Measurements from ENCODE around the gene TPH1. TPM values are rescaled to one million over a fixed set of nuclear protein-coding genes. Genes with fewer than 3 reads are reported as not detected.

Gene TPH1
- total and polyA plus RNA-seq, 2 donors, result 0.24 to 0.75 TPM

- Histone ChIP-seq H3K9me3 (ENCODE audit: control insufficient read depth in 2 of 2, insufficient read depth in 1 of 2, low read length in 1 of 2) (no peaks in the 10 kb centered on the region), H3K4me1 (ENCODE audit: control insufficient read depth in 2 of 2, insufficient read depth in 2 of 2, low read length in 2 of 2) (no peaks in the 10 kb centered on the region), H3K36me3 (ENCODE audit: control insufficient read depth in 2 of 2, insufficient read depth in 2 of 2, low read length in 1 of 2) (peaks cover 0 to 7% of the 10 kb centered on the region in 2 donors), H3K4me3 (ENCODE audit: low read length in 2 of 2) (no peak overlapping the region), H3K27me3 (ENCODE audit: control insufficient read depth in 2 of 2, insufficient read depth in 1 of 2, low read length in 1 of 2) (no peaks in the 10 kb centered on the region), H3K27ac (ENCODE audit: low read depth in 1 of 2, low read length in 1 of 2) (no peak overlapping the region)
- DNase-seq (ENCODE audit: low read depth in 6 of 9, low spot score in 9 of 9), result no peak
- 96% methylated on average over 4 of the region's 4 CpGs for WGBS
Observed at GRCh38 chr11:18071098-18071705, 25.1 kb upstream of the TPH1 start.

GRCh38 chr11:18067372-18067771, 21.3 kb upstream of the TPH1 start:
- Histone ChIP-seq H3K4me1 (ENCODE audit: control insufficient read depth in 2 of 2, insufficient read depth in 2 of 2, low read length in 2 of 2) (no peaks in the 10 kb centered on the region), H3K9me3 (ENCODE audit: control insufficient read depth in 2 of 2, insufficient read depth in 1 of 2, low read length in 1 of 2) (peaks cover 0 to 1% of the 10 kb centered on the region in 2 donors), H3K36me3 (ENCODE audit: control insufficient read depth in 2 of 2, insufficient read depth in 2 of 2, low read length in 1 of 2) (no peaks in the 10 kb centered on the region), H3K4me3 (ENCODE audit: low read length in 2 of 2) (no peak overlapping the region), H3K27me3 (ENCODE audit: control insufficient read depth in 2 of 2, insufficient read depth in 1 of 2, low read length in 1 of 2) (no peaks in the 10 kb centered on the region), H3K27ac (ENCODE audit: low read depth in 1 of 2, low read length in 1 of 2) (no peak overlapping the region)
- no peak for DNase-seq (ENCODE audit: low read depth in 6 of 9, low spot score in 9 of 9)
- WGBS, result 98% methylated on average over 2 of the region's 2 CpGs

- DNase-seq (ENCODE audit: low read depth in 6 of 9, low spot score in 9 of 9), result no peak
- Histone ChIP-seq H3K4me1 (ENCODE audit: control insufficient read depth in 2 of 2, insufficient read depth in 2 of 2, low read length in 2 of 2) (no peaks in the 10 kb centered on the region), H3K4me3 (ENCODE audit: low read length in 2 of 2) (no peak overlapping the region), H3K27ac (ENCODE audit: low read depth in 1 of 2, low read length in 1 of 2) (no peak overlapping the region), H3K27me3 (ENCODE audit: control insufficient read depth in 2 of 2, insufficient read depth in 1 of 2, low read length in 1 of 2) (no peaks in the 10 kb centered on the region), H3K9me3 (ENCODE audit: control insufficient read depth in 2 of 2, insufficient read depth in 1 of 2, low read length in 1 of 2) (peaks cover 0 to 1% of the 10 kb centered on the region in 2 donors), H3K36me3 (ENCODE audit: control insufficient read depth in 2 of 2, insufficient read depth in 2 of 2, low read length in 1 of 2) (no peaks in the 10 kb centered on the region)
- 97% methylated on average over 2 of the region's 2 CpGs for WGBS
Observed at GRCh38 chr11:18066626-18067025, 20.6 kb upstream of the TPH1 start.

GRCh38 chr11:18065572-18065971, 19.5 kb upstream of the TPH1 start:
- Histone ChIP-seq H3K4me3 (ENCODE audit: low read length in 2 of 2) (no peak overlapping the region), H3K36me3 (ENCODE audit: control insufficient read depth in 2 of 2, insufficient read depth in 2 of 2, low read length in 1 of 2) (no peaks in the 10 kb centered on the region), H3K27ac (ENCODE audit: low read depth in 1 of 2, low read length in 1 of 2) (no peak overlapping the region), H3K9me3 (ENCODE audit: control insufficient read depth in 2 of 2, insufficient read depth in 1 of 2, low read length in 1 of 2) (peaks cover 0 to 1% of the 10 kb centered on the region in 2 donors), H3K4me1 (ENCODE audit: control insufficient read depth in 2 of 2, insufficient read depth in 2 of 2, low read length in 2 of 2) (no peaks in the 10 kb centered on the region), H3K27me3 (ENCODE audit: control insufficient read depth in 2 of 2, insufficient read depth in 1 of 2, low read length in 1 of 2) (no peaks in the 10 kb centered on the region)
- WGBS, result 80% methylated on average over 8 of the region's 8 CpGs
- peak in 1 of 9 donors; percentile 16 for DNase-seq (ENCODE audit: low read depth in 6 of 9, low spot score in 9 of 9)

- WGBS, result 96% methylated on average over 7 of the region's 7 CpGs
- H3K27ac ChIP-seq (ENCODE audit: low read depth in 1 of 2, low read length in 1 of 2), result no peak overlapping the region
- DNase-seq (ENCODE audit: low read depth in 6 of 9, low spot score in 9 of 9), result no peak
- no peak overlapping the region for H3K4me3 ChIP-seq (ENCODE audit: low read length in 2 of 2)
- H3K9me3 ChIP-seq (ENCODE audit: control insufficient read depth in 2 of 2, insufficient read depth in 1 of 2, low read length in 1 of 2), result peaks cover 0 to 1% of the 10 kb centered on the region in 2 donors
- no peaks in the 10 kb centered on the region for H3K27me3 ChIP-seq (ENCODE audit: control insufficient read depth in 2 of 2, insufficient read depth in 1 of 2, low read length in 1 of 2)
- no peaks in the 10 kb centered on the region for H3K4me1 ChIP-seq (ENCODE audit: control insufficient read depth in 2 of 2, insufficient read depth in 2 of 2, low read length in 2 of 2)
- no peaks in the 10 kb centered on the region for H3K36me3 ChIP-seq (ENCODE audit: control insufficient read depth in 2 of 2, insufficient read depth in 2 of 2, low read length in 1 of 2)
Observed at GRCh38 chr11:18064450-18065054, 18.5 kb upstream of the TPH1 start.

GRCh38 chr11:18063862-18064434, 17.9 kb upstream of the TPH1 start:
- no peaks in the 10 kb centered on the region for H3K4me1 ChIP-seq (ENCODE audit: control insufficient read depth in 2 of 2, insufficient read depth in 2 of 2, low read length in 2 of 2)
- no peaks in the 10 kb centered on the region for H3K36me3 ChIP-seq (ENCODE audit: control insufficient read depth in 2 of 2, insufficient read depth in 2 of 2, low read length in 1 of 2)
- peaks cover 0 to 1% of the 10 kb centered on the region in 2 donors for H3K9me3 ChIP-seq (ENCODE audit: control insufficient read depth in 2 of 2, insufficient read depth in 1 of 2, low read length in 1 of 2)
- no peak overlapping the region for H3K27ac ChIP-seq (ENCODE audit: low read depth in 1 of 2, low read length in 1 of 2)
- WGBS, result 98% methylated on average over 4 of the region's 4 CpGs
- no peak overlapping the region for H3K4me3 ChIP-seq (ENCODE audit: low read length in 2 of 2)
- no peaks in the 10 kb centered on the region for H3K27me3 ChIP-seq (ENCODE audit: control insufficient read depth in 2 of 2, insufficient read depth in 1 of 2, low read length in 1 of 2)
- no peak for DNase-seq (ENCODE audit: low read depth in 6 of 9, low spot score in 9 of 9)

GRCh38 chr11:18063125-18063524, 17.1 kb upstream of the TPH1 start:
- no peak overlapping the region for H3K27ac ChIP-seq (ENCODE audit: low read depth in 1 of 2, low read length in 1 of 2)
- H3K4me1 ChIP-seq (ENCODE audit: control insufficient read depth in 2 of 2, insufficient read depth in 2 of 2, low read length in 2 of 2), result no peaks in the 10 kb centered on the region
- H3K4me3 ChIP-seq (ENCODE audit: low read length in 2 of 2), result no peak overlapping the region
- 83% methylated on average over 5 of the region's 5 CpGs for WGBS
- H3K9me3 ChIP-seq (ENCODE audit: control insufficient read depth in 2 of 2, insufficient read depth in 1 of 2, low read length in 1 of 2), result peaks cover 0 to 1% of the 10 kb centered on the region in 2 donors
- DNase-seq (ENCODE audit: low read depth in 6 of 9, low spot score in 9 of 9), result no peak
- H3K27me3 ChIP-seq (ENCODE audit: control insufficient read depth in 2 of 2, insufficient read depth in 1 of 2, low read length in 1 of 2), result no peaks in the 10 kb centered on the region
- H3K36me3 ChIP-seq (ENCODE audit: control insufficient read depth in 2 of 2, insufficient read depth in 2 of 2, low read length in 1 of 2), result no peaks in the 10 kb centered on the region

- DNase-seq (ENCODE audit: low read depth in 6 of 9, low spot score in 9 of 9), result no peak
- 96% methylated on average over 2 of the region's 2 CpGs for whole genome bisulfite sequencing
Observed at GRCh38 chr11:18061351-18061750, 15.3 kb upstream of the TPH1 start.

GRCh38 chr11:18056561-18057181, 10.6 kb upstream of the TPH1 start:
- no peaks in the 10 kb centered on the region for H3K4me1 ChIP-seq (ENCODE audit: control insufficient read depth in 2 of 2, insufficient read depth in 2 of 2, low read length in 2 of 2)
- H3K36me3 ChIP-seq (ENCODE audit: control insufficient read depth in 2 of 2, insufficient read depth in 2 of 2, low read length in 1 of 2), result no peaks in the 10 kb centered on the region
- no peaks in the 10 kb centered on the region for H3K9me3 ChIP-seq (ENCODE audit: control insufficient read depth in 2 of 2, insufficient read depth in 1 of 2, low read length in 1 of 2)
- no peak overlapping the region for H3K4me3 ChIP-seq (ENCODE audit: low read length in 2 of 2)
- WGBS, result 95% methylated on average over 1 of the region's 1 CpG
- H3K27me3 ChIP-seq (ENCODE audit: control insufficient read depth in 2 of 2, insufficient read depth in 1 of 2, low read length in 1 of 2), result no peaks in the 10 kb centered on the region
- H3K27ac ChIP-seq (ENCODE audit: low read depth in 1 of 2, low read length in 1 of 2), result no peak overlapping the region
- DNase-seq (ENCODE audit: low read depth in 6 of 9, low spot score in 9 of 9), result no peak

More at GRCh38 chr11:18061351-18061750, 15.3 kb upstream of the TPH1 start:
- peaks cover 0 to 1% of the 10 kb centered on the region in 2 donors for H3K9me3 ChIP-seq (ENCODE audit: control insufficient read depth in 2 of 2, insufficient read depth in 1 of 2, low read length in 1 of 2)
- H3K36me3 ChIP-seq (ENCODE audit: control insufficient read depth in 2 of 2, insufficient read depth in 2 of 2, low read length in 1 of 2), result no peaks in the 10 kb centered on the region
- H3K27me3 ChIP-seq (ENCODE audit: control insufficient read depth in 2 of 2, insufficient read depth in 1 of 2, low read length in 1 of 2), result no peaks in the 10 kb centered on the region
- no peak overlapping the region for H3K27ac ChIP-seq (ENCODE audit: low read depth in 1 of 2, low read length in 1 of 2)
- no peak overlapping the region for H3K4me3 ChIP-seq (ENCODE audit: low read length in 2 of 2)
- H3K4me1 ChIP-seq (ENCODE audit: control insufficient read depth in 2 of 2, insufficient read depth in 2 of 2, low read length in 2 of 2), result no peaks in the 10 kb centered on the region
